Smooth muscle cell (in vitro differentiated cells): ENCODE measurements around the gene TRIO. TPM values are rescaled to one million over a fixed set of nuclear protein-coding genes. Genes with fewer than 3 reads are reported as not detected.
"Not testable (repeated sequence)": the region's sequence is repeated elsewhere in the genome, so short reads cannot be mapped to it uniquely, and the experiment has no call there.

Experiments used
- DNase-seq: peaks from one replicate; lab custom pipeline; 2025; ENCODE audit not compliant: unreplicated experiment; lab: John Stamatoyannopoulos, UW
- H2AFZ ChIP-seq: fragments of 200-600 bp; sonication (generic); 2 replicates; pipeline ENCODE4 v1.6.0; 2016; ENCODE audit warnings: antibody characterized with exemption, low read depth, mild to moderate bottlenecking
- H3F3A ChIP-seq: fragments of 200-600 bp; sonication (generic); 2 replicates; pipeline ENCODE4 v1.6.0; 2017; ENCODE audit warnings: antibody characterized with exemption, low read depth
- H3K27ac ChIP-seq: fragments of 200-600 bp; sonication (generic); 2 replicates; pipeline ENCODE4 v1.5.1; 2016; ENCODE audit warnings: low read depth, mild to moderate bottlenecking
- H3K27me3 ChIP-seq: fragments of 200-600 bp; sonication (generic); 2 replicates; pipeline ENCODE4 v1.6.1; 2016; ENCODE audit warnings: low read depth, mild to moderate bottlenecking
- H3K36me3 ChIP-seq: fragments of 200-600 bp; sonication (generic); 2 replicates; pipeline ENCODE4 v1.5.1; 2016; ENCODE audit warnings: low read depth
- H3K4me1 ChIP-seq: fragments of 200-600 bp; sonication (generic); 2 replicates; pipeline ENCODE4 v1.5.1; 2016; ENCODE audit warnings: low read depth
- H3K4me2 ChIP-seq: fragments of 200-600 bp; sonication (generic); 2 replicates; pipeline ENCODE4 v1.6.0; 2016; ENCODE audit warnings: mild to moderate bottlenecking
- H3K4me3 ChIP-seq: fragments of 200-600 bp; sonication (generic); 2 replicates; pipeline ENCODE4 v1.5.1; 2016; ENCODE audit warnings: mild to moderate bottlenecking
- H3K79me2 ChIP-seq: fragments of 200-600 bp; sonication (generic); 2 replicates; pipeline ENCODE4 v1.6.0; 2016; ENCODE audit warnings: low read depth, mild to moderate bottlenecking
- H3K9ac ChIP-seq: fragments of 200-600 bp; sonication (generic); 2 replicates; pipeline ENCODE4 v1.6.0; 2016; ENCODE audit warnings: low read depth
- H3K9me3 ChIP-seq: fragments of 200-600 bp; sonication (generic); replicated peaks from 2 replicates; pipeline ENCODE4 v1.5.1; 2016; ENCODE audit warnings: low read depth
- H4K20me1 ChIP-seq: fragments of 200-600 bp; sonication (generic); 2 replicates; pipeline ENCODE4 v1.6.0; 2016; ENCODE audit warnings: low read depth
- CTCF ChIP-seq: fragments of 200-600 bp; sonication (generic); IDR thresholded peaks from 2 replicates; pipeline ENCODE4 v1.5.1; 2017; ENCODE audit warnings: borderline replicate concordance, mild to moderate bottlenecking, antibody characterized with exemption; ENCODE audit not compliant: insufficient read depth, poor library complexity, severe bottlenecking
- whole genome bisulfite sequencing: methylation state at CpG from one replicate; pipeline ENCODE4 v1.1.7; 2016; ENCODE audit warnings: low lambda C conversion rate; 5-methylcytosine and 5-hydroxymethylcytosine counted together
- polyA plus RNA-seq: library from polyadenylated mRNA; unstranded; fragments of >200 nt; fragmentation: Nextera tagmentation; extraction: Ambion mirVana; gene quantifications from 2 replicates; pipeline ENCODE4 v1.2.1, GENCODE V29; 2016
- total RNA-seq: library from RNA; depleted of rRNA; stranded (reverse); fragments of >200 nt; gene quantifications from 2 replicates; pipeline ENCODE4 v1.2.3, GENCODE V29; 2014

Gene TRIO
- total and polyA plus RNA-seq, 2 experiments from 2014 or later: 10.2 to 118 TPM

DNA sequence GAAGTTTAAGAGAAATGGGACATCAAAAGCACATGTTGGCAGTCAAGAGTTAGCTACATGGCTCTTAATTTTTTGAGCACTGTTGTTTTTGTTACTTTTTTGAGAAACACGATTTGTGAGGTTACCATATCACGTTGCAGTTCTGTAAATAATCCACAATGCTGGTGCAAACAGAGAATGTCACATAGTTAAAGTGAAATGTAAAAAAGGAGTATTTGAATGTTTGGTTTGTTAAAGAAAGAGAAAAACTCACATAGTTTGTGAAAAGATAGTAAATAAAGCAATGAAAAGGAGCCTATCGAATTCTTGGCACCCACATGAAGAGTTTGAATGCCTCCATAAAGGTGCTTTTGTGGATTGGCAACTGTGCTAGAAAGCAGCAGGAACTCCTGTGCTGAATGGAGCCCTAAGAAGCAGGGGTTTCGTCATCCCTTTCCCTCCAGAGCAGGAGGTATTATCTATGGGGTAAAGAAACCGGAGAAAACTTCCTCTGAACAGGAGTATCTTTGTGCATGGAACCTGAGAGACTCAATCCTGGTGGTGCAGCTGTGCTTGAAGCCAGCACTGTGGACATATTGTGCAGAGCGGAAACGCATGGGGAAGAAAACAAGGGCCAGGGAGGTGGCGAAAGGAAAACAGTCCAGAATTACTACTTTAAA, 289.9 kb downstream of the TRIO start:
- no peak overlapping the region for H3K4me3 ChIP-seq
- H3K9ac ChIP-seq: no peak overlapping the region
- no peaks in the 10 kb centered on the region for H3K9me3 ChIP-seq
- no peak overlapping the region for H2AFZ ChIP-seq
- peaks cover 40% of the 10 kb centered on the region for H4K20me1 ChIP-seq
- H3K36me3 ChIP-seq: no peaks in the 10 kb centered on the region
- DNase-seq: no peak
- peaks cover 13% of the 10 kb centered on the region for H3F3A ChIP-seq
- no peak overlapping the region for H3K4me2 ChIP-seq
- WGBS: 89% methylated on average over 8 of the region's 8 CpGs
- H3K79me2 ChIP-seq: peaks cover 25% of the 10 kb centered on the region
- no peaks in the 10 kb centered on the region for H3K27me3 ChIP-seq
- H3K4me1 ChIP-seq: peaks cover 30% of the 10 kb centered on the region
- no peak overlapping the region for H3K27ac ChIP-seq
- TF ChIP-seq CTCF: no peak

DNA sequence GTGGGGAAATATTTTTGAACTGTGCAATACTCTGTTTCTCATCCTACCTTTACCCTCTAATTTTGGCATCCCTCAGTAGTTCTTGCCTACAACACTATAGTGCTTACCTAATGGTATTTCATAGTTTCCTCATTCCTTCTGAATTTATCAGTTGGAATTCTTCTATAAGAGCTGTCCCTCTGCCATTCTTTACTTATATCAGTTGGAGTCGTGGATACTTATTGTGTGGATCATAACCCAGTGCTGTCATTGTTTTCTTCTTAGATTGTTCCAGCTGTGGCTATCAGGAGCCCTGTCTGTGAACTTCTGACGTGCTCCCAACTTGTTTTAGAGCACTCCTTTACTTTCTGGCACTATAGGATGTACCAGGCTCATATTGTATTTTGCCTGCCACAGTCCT, 292.3 kb downstream of the TRIO start:
- H4K20me1 ChIP-seq: peaks cover 35% of the 10 kb centered on the region
- H3K4me2 ChIP-seq: no peak overlapping the region
- 94% methylated on average over 2 of the region's 2 CpGs for WGBS
- TF ChIP-seq CTCF: no peak
- no peak overlapping the region for H3K9ac ChIP-seq
- DNase-seq: no peak
- H3K27me3 ChIP-seq: no peaks in the 10 kb centered on the region
- H3K9me3 ChIP-seq: no peaks in the 10 kb centered on the region
- H3K4me1 ChIP-seq: peaks cover 25% of the 10 kb centered on the region
- no peaks in the 10 kb centered on the region for H3K36me3 ChIP-seq
- H3F3A ChIP-seq: peaks cover 3% of the 10 kb centered on the region
- H3K79me2 ChIP-seq: peaks cover 20% of the 10 kb centered on the region
- no peak overlapping the region for H3K27ac ChIP-seq
- no peak overlapping the region for H2AFZ ChIP-seq
- no peak overlapping the region for H3K4me3 ChIP-seq

DNA sequence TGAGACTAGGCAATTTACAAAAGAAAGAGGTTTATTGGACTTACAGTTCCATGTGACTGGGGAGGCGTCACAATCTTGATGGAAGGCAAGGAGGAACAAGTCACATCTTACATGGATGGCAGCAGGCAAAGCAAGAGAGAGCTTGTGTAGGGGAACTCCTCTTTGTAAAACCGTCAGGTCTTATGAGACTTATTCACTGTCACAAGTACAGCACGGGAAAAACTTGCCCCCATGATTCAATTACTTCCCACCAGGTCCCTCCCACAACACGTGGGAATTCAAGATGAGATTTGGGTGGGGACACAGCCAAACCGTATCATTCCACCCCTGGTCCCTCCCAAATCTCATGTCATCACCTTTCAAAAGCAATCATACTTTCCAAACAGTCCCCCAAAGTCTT, 293.0 kb downstream of the TRIO start:
- not testable (repeated sequence) for H3F3A ChIP-seq, H3K9me3 ChIP-seq, DNase-seq, H3K36me3 ChIP-seq, H3K4me2 ChIP-seq, H3K4me3 ChIP-seq, H3K27me3 ChIP-seq, H2AFZ ChIP-seq, H3K27ac ChIP-seq, H3K9ac ChIP-seq
- peaks cover 31% of the 10 kb centered on the region for H4K20me1 ChIP-seq
- 97% methylated on average over 5 of the region's 5 CpGs for WGBS
- H3K79me2 ChIP-seq: peaks cover 20% of the 10 kb centered on the region
- H3K4me1 ChIP-seq: peaks cover 31% of the 10 kb centered on the region

DNA sequence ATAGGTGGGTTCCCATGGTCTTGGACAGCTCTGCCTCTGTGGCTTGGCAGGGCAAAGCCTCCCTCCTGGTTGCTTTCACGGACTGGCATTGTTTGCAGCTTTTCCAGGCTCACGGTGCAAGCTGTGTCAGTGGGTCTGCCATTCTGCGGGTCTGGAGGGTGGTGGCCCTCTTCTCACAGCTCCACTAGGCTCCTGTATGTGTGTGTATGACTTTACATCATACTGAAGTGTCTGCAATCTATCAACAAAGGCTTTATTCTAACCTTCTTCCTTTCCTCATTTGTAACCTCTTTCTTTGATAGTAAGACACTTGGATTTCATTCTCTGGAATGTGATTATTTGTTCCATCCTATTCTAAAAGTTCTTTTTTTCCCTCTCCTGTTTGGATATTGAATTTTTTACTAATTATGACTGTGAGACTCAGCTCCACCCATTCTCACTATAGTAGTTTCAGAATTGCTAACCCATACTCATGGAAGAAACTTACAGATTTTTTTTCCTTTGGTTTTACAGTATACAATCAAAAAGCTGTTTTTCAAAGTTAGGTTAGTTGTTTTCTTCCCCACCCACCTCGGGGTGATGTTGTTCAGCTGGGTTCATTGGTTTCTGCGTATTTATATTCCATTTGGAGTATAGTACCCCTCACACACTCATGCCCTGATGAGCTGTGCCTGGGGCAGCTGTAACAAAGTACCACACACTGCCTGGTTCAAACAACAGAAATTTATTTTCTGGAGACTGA, 293.8 kb downstream of the TRIO start:
- no peaks in the 10 kb centered on the region for H3K36me3 ChIP-seq
- H3K4me1 ChIP-seq: peaks cover 38% of the 10 kb centered on the region
- H3F3A ChIP-seq: peaks cover 3% of the 10 kb centered on the region
- no peak for DNase-seq
- no peaks in the 10 kb centered on the region for H3K9me3 ChIP-seq
- H4K20me1 ChIP-seq: peaks cover 32% of the 10 kb centered on the region
- H3K79me2 ChIP-seq: peaks cover 13% of the 10 kb centered on the region
- H3K4me3 ChIP-seq: no peak overlapping the region
- no peak overlapping the region for H3K9ac ChIP-seq
- TF ChIP-seq CTCF: no peak
- H2AFZ ChIP-seq: no peak overlapping the region
- no peak overlapping the region for H3K4me2 ChIP-seq
- H3K27ac ChIP-seq: no peak overlapping the region
- 96% methylated on average over 5 of the region's 5 CpGs for WGBS
- no peaks in the 10 kb centered on the region for H3K27me3 ChIP-seq
